ENCODE data around the gene C1orf21.

Gene C1orf21

GRCh38 chr1:184614667-184615066 is 227.8 kb downstream of the C1orf21 start:
- no peak for DNase-seq
- no peak overlapping the region for H2BK120ac ChIP-seq (ENCODE audit: low read depth, low read length)
- no peaks in the 10 kb centered on the region for H3K4me1 ChIP-seq (ENCODE audit: control insufficient read depth, low read depth, low read length)
- no peak overlapping the region for H2BK5ac ChIP-seq (ENCODE audit: low read length)
- H3K4me2 ChIP-seq (ENCODE audit: low read length): no peak overlapping the region
- no peak overlapping the region for H3K27ac ChIP-seq (ENCODE audit: low read depth, low read length)
- H4K5ac ChIP-seq (ENCODE audit: low read length): no peak overlapping the region
- H3K79me2 ChIP-seq (ENCODE audit: control insufficient read depth, insufficient read depth, low read length): no peaks in the 10 kb centered on the region
- no peaks in the 10 kb centered on the region for H3K79me1 ChIP-seq (ENCODE audit: low read length)
- H3K56ac ChIP-seq (ENCODE audit: low read length): no peak overlapping the region
- no peak overlapping the region for H2AK5ac ChIP-seq (ENCODE audit: low read length)
- no peak overlapping the region for H3K18ac ChIP-seq (ENCODE audit: low read length)
- WGBS (ENCODE audit: extremely low coverage, insufficient coverage, low lambda C conversion rate): no CpG with 5 or more reads among the region's 7 CpGs
- no peak overlapping the region for H4K8ac ChIP-seq (ENCODE audit: low read depth, low read length)
- H2BK15ac ChIP-seq (replicated peaks; ENCODE audit: low read depth): no peak overlapping the region
- H3K23ac ChIP-seq (ENCODE audit: low read length): no peak overlapping the region
- H3K36me3 ChIP-seq (ENCODE audit: control insufficient read depth, insufficient read depth, low read length): no peaks in the 10 kb centered on the region
- H3K27me3 ChIP-seq (ENCODE audit: insufficient read depth, low read length, poor library complexity): no peaks in the 10 kb centered on the region
- no peak overlapping the region for H3K4ac ChIP-seq (ENCODE audit: low read depth, low read length)
- H3K4me3 ChIP-seq (ENCODE audit: low read length): no peak overlapping the region
- H3K9ac ChIP-seq (ENCODE audit: low read length): no peak overlapping the region

GRCh38 chr1:184615301-184615700 is 228.5 kb downstream of the C1orf21 start:
- H4K8ac ChIP-seq (ENCODE audit: low read depth, low read length): no peak overlapping the region
- H3K4ac ChIP-seq (ENCODE audit: low read depth, low read length): no peak overlapping the region
- H3K79me1 ChIP-seq (ENCODE audit: low read length): no peaks in the 10 kb centered on the region
- H3K27ac ChIP-seq (ENCODE audit: low read depth, low read length): no peak overlapping the region
- no peak overlapping the region for H2BK15ac ChIP-seq (replicated peaks; ENCODE audit: low read depth)
- no peak overlapping the region for H3K56ac ChIP-seq (ENCODE audit: low read length)
- H2BK120ac ChIP-seq (ENCODE audit: low read depth, low read length): no peak overlapping the region
- no peak overlapping the region for H2BK5ac ChIP-seq (ENCODE audit: low read length)
- no peaks in the 10 kb centered on the region for H3K36me3 ChIP-seq (ENCODE audit: control insufficient read depth, insufficient read depth, low read length)
- WGBS (ENCODE audit: extremely low coverage, insufficient coverage, low lambda C conversion rate): no CpG with 5 or more reads among the region's 5 CpGs
- H3K79me2 ChIP-seq (ENCODE audit: control insufficient read depth, insufficient read depth, low read length): no peaks in the 10 kb centered on the region
- H3K9ac ChIP-seq (ENCODE audit: low read length): no peak overlapping the region
- H3K23ac ChIP-seq (ENCODE audit: low read length): no peak overlapping the region
- no peak overlapping the region for H3K4me2 ChIP-seq (ENCODE audit: low read length)
- H3K18ac ChIP-seq (ENCODE audit: low read length): no peak overlapping the region
- no peaks in the 10 kb centered on the region for H3K4me1 ChIP-seq (ENCODE audit: control insufficient read depth, low read depth, low read length)
- no peaks in the 10 kb centered on the region for H3K27me3 ChIP-seq (ENCODE audit: insufficient read depth, low read length, poor library complexity)
- no peak for DNase-seq
- H3K4me3 ChIP-seq (ENCODE audit: low read length): no peak overlapping the region
- H4K5ac ChIP-seq (ENCODE audit: low read length): no peak overlapping the region
- H2AK5ac ChIP-seq (ENCODE audit: low read length): no peak overlapping the region

GRCh38 chr1:184616504-184616903 is 229.7 kb downstream of the C1orf21 start:
- Histone ChIP-seq H2AK5ac (ENCODE audit: low read length) (no peak overlapping the region), H3K9ac (ENCODE audit: low read length) (no peak overlapping the region), H3K56ac (ENCODE audit: low read length) (no peak overlapping the region), H2BK15ac (replicated peaks; ENCODE audit: low read depth) (no peak overlapping the region), H3K27ac (ENCODE audit: low read depth, low read length) (no peak overlapping the region), H3K79me1 (ENCODE audit: low read length) (no peaks in the 10 kb centered on the region), H3K4ac (ENCODE audit: low read depth, low read length) (no peak overlapping the region), H3K36me3 (ENCODE audit: control insufficient read depth, insufficient read depth, low read length) (no peaks in the 10 kb centered on the region), H4K8ac (ENCODE audit: low read depth, low read length) (no peak overlapping the region), H2BK5ac (ENCODE audit: low read length) (no peak overlapping the region), H3K23ac (ENCODE audit: low read length) (no peak overlapping the region), H3K27me3 (ENCODE audit: insufficient read depth, low read length, poor library complexity) (no peaks in the 10 kb centered on the region), H3K4me1 (ENCODE audit: control insufficient read depth, low read depth, low read length) (no peaks in the 10 kb centered on the region), H2BK120ac (ENCODE audit: low read depth, low read length) (no peak overlapping the region), H3K79me2 (ENCODE audit: control insufficient read depth, insufficient read depth, low read length) (no peaks in the 10 kb centered on the region), H3K4me2 (ENCODE audit: low read length) (no peak overlapping the region), H3K18ac (ENCODE audit: low read length) (no peak overlapping the region), H4K5ac (ENCODE audit: low read length) (no peak overlapping the region), H3K4me3 (ENCODE audit: low read length) (no peak overlapping the region)
- DNase-seq: no peak
- WGBS (ENCODE audit: extremely low coverage, insufficient coverage, low lambda C conversion rate): no CpG with 5 or more reads among the region's 6 CpGs

- Histone ChIP-seq H4K5ac (ENCODE audit: low read length) (no peak overlapping the region), H3K4me1 (ENCODE audit: control insufficient read depth, low read depth, low read length) (no peaks in the 10 kb centered on the region), H3K4me2 (ENCODE audit: low read length) (no peak overlapping the region), H3K4me3 (ENCODE audit: low read length) (no peak overlapping the region), H3K27ac (ENCODE audit: low read depth, low read length) (no peak overlapping the region), H2AK5ac (ENCODE audit: low read length) (no peak overlapping the region), H3K56ac (ENCODE audit: low read length) (no peak overlapping the region), H3K36me3 (ENCODE audit: control insufficient read depth, insufficient read depth, low read length) (no peaks in the 10 kb centered on the region), H2BK15ac (replicated peaks; ENCODE audit: low read depth) (no peak overlapping the region), H3K79me1 (ENCODE audit: low read length) (no peaks in the 10 kb centered on the region), H3K9ac (ENCODE audit: low read length) (no peak overlapping the region), H3K18ac (ENCODE audit: low read length) (no peak overlapping the region), H3K79me2 (ENCODE audit: control insufficient read depth, insufficient read depth, low read length) (no peaks in the 10 kb centered on the region), H3K23ac (ENCODE audit: low read length) (no peak overlapping the region), H2BK120ac (ENCODE audit: low read depth, low read length) (no peak overlapping the region), H2BK5ac (ENCODE audit: low read length) (no peak overlapping the region), H3K4ac (ENCODE audit: low read depth, low read length) (no peak overlapping the region), H3K27me3 (ENCODE audit: insufficient read depth, low read length, poor library complexity) (no peaks in the 10 kb centered on the region), H4K8ac (ENCODE audit: low read depth, low read length) (no peak overlapping the region)
- DNase-seq: no peak
- no CpG with 5 or more reads among the region's 3 CpGs for WGBS (ENCODE audit: extremely low coverage, insufficient coverage, low lambda C conversion rate)
These were observed 230.7 kb downstream of the C1orf21 start for GRCh38 chr1:184617433-184618029.

GRCh38 chr1:184618851-184619250 is 232.0 kb downstream of the C1orf21 start:
- Histone ChIP-seq H3K27ac (ENCODE audit: low read depth, low read length) (no peak overlapping the region), H2AK5ac (ENCODE audit: low read length) (no peak overlapping the region), H3K56ac (ENCODE audit: low read length) (no peak overlapping the region), H3K79me2 (ENCODE audit: control insufficient read depth, insufficient read depth, low read length) (no peaks in the 10 kb centered on the region), H3K4me3 (ENCODE audit: low read length) (no peak overlapping the region), H2BK5ac (ENCODE audit: low read length) (no peak overlapping the region), H3K18ac (ENCODE audit: low read length) (no peak overlapping the region), H3K36me3 (ENCODE audit: control insufficient read depth, insufficient read depth, low read length) (no peaks in the 10 kb centered on the region), H3K9ac (ENCODE audit: low read length) (no peak overlapping the region), H2BK15ac (replicated peaks; ENCODE audit: low read depth) (no peak overlapping the region), H3K4me1 (ENCODE audit: control insufficient read depth, low read depth, low read length) (no peaks in the 10 kb centered on the region), H4K8ac (ENCODE audit: low read depth, low read length) (no peak overlapping the region), H3K4ac (ENCODE audit: low read depth, low read length) (no peak overlapping the region), H3K23ac (ENCODE audit: low read length) (no peak overlapping the region), H3K79me1 (ENCODE audit: low read length) (no peaks in the 10 kb centered on the region), H2BK120ac (ENCODE audit: low read depth, low read length) (no peak overlapping the region), H3K27me3 (ENCODE audit: insufficient read depth, low read length, poor library complexity) (no peaks in the 10 kb centered on the region), H3K4me2 (ENCODE audit: low read length) (no peak overlapping the region), H4K5ac (ENCODE audit: low read length) (no peak overlapping the region)
- no CpG with 5 or more reads among the region's 3 CpGs for WGBS (ENCODE audit: extremely low coverage, insufficient coverage, low lambda C conversion rate)
- no peak for DNase-seq

GRCh38 chr1:184620469-184620868 is 233.6 kb downstream of the C1orf21 start:
- no peaks in the 10 kb centered on the region for H3K4me1 ChIP-seq (ENCODE audit: control insufficient read depth, low read depth, low read length)
- no peak overlapping the region for H2BK5ac ChIP-seq (ENCODE audit: low read length)

More at GRCh38 chr1:184620469-184620868, 233.6 kb downstream of the C1orf21 start:
- Histone ChIP-seq H4K8ac (ENCODE audit: low read depth, low read length) (no peak overlapping the region), H3K56ac (ENCODE audit: low read length) (no peak overlapping the region), H2BK15ac (replicated peaks; ENCODE audit: low read depth) (no peak overlapping the region), H4K5ac (ENCODE audit: low read length) (no peak overlapping the region), H3K79me1 (ENCODE audit: low read length) (no peaks in the 10 kb centered on the region), H3K4ac (ENCODE audit: low read depth, low read length) (no peak overlapping the region), H3K4me3 (ENCODE audit: low read length) (no peak overlapping the region), H2AK5ac (ENCODE audit: low read length) (no peak overlapping the region), H3K36me3 (ENCODE audit: control insufficient read depth, insufficient read depth, low read length) (no peaks in the 10 kb centered on the region), H2BK120ac (ENCODE audit: low read depth, low read length) (no peak overlapping the region), H3K9ac (ENCODE audit: low read length) (no peak overlapping the region), H3K27ac (ENCODE audit: low read depth, low read length) (no peak overlapping the region), H3K4me2 (ENCODE audit: low read length) (no peak overlapping the region), H3K18ac (ENCODE audit: low read length) (no peak overlapping the region), H3K23ac (ENCODE audit: low read length) (no peak overlapping the region), H3K27me3 (ENCODE audit: insufficient read depth, low read length, poor library complexity) (no peaks in the 10 kb centered on the region), H3K79me2 (ENCODE audit: control insufficient read depth, insufficient read depth, low read length) (no peaks in the 10 kb centered on the region)
- DNase-seq: no peak

Measured in mesendoderm (in vitro differentiated cells).